GM20431 (cell line): ENCODE results near the gene CYBA.
"Not testable (repeated sequence)": the region's sequence is repeated elsewhere in the genome, so short reads cannot be mapped to it uniquely, and the experiment has no call there.

ENCODE experiments used
- in situ Hi-C: fragments of 300-500 bp; cut with MseI, MboI; formaldehyde crosslinking; loops from one replicate; pipeline ENCODE4 v1.15.0; 2020; ENCODE audit warnings: low sequenced_read_pairs; ENCODE audit not compliant: unreplicated experiment

The CYBA gene

DNA sequence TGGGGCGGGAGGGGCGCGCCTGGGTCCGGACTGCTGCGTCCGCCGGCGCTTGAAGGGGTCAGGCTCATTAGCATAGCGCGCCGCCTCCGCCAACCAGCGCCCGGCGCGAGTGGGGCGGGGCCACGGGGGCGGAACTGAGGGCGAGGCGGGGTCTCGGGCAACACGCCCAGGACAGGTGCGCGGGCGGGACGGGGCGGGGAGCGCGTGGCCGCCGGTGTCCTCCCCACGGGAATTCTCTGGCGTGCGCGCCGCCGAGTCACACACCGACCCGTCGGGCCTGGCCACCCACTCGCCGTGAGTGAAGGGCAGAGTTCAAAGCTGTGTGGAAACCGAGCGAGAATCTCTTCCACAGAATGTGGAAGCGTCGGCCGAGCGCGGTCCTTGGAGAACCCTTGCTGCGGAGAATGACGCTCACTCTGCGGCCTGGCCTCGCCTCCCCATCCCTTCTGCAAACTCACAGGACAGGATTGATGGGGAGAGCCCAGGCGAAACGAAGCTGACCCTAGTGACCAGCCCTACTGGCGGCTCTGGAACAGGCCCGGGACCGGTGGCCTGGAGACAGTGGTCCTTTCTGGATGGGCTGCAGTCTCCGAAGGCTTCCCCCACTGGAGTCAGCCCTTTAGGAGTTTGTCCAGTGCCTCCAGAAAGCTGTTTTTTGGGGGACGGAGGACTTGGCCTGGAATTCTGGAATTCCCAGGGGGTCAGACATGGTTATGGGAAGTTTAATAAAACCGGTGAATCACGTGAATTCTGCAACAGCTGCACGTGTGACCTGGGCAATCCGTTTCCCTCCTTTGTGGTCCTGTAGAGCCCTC lies 35.8 kb upstream of the CYBA start, which contains the start of gene SNAI3:
TSS of gene SNAI3 (minus strand) at position 69 of the 815 bp plus-strand sequence. CDS start 101 bp downstream, outside the sequence.
- in situ Hi-C loops = no loop called here

DNA sequence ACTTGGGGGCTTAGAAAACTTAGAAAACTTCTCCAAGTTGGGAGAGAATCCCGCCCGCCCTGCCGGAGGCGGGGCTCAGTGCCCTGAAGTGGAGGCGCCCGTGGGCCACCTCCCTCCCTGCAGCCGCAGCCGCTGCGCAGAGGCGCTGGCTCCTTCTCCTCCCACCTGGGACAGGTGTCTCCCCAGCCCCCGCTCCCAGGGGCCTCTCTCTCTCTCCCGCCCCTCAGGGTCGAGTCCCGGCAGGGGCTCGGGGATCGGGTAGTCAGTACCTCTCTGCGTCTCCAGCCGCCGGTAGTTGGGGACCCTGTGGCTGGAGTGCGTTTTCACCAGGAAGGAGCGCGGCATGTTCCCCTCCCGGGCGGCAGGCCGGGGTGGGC lies 35.2 kb upstream of the CYBA start:
- in situ Hi-C loops = no loop called here

DNA sequence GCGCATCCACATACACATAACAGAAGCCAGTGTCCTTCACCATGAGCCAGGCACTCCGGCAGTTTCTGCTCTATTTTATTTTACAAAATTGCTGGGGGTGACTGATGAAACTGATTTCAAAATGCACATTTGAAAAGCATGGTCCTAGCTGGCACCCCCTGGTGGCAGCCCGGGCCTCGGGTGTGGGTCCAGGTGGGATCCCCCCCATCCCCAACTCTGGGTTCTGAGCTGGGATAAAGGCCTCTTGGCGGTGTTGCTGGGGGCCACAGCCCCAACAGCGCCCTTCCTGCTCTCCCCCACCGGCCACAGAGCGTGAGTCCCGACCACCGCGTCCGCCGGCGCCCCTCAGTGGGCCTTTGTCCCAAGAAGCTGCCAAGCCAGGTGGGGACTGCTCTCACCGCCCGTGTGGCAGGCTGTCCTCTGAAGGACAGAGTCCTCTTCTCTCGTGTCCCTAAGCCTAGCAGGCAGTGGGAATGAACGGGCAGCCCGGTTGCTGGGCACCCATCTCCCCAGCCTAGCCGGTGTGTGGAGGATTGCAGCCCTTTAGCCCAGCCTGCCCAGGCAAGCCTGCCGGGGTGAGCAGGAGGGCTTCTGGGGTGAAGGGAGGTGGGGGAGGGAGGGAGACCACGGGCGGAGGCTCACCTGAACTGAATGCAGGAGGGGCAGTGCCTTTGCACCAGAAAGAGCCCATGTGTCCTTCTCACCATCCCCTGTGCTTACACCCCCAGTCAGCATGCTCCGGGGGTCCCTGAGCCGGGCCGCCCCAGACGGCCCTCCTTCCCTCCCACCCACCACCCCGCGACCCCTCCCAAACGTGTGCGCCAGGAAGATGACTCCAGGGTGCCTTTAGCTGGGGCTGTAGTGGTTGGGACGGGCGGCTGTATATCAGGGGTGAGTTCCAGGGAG lies 34.6 kb upstream of the CYBA start:
- in situ Hi-C loops = no loop called here

DNA sequence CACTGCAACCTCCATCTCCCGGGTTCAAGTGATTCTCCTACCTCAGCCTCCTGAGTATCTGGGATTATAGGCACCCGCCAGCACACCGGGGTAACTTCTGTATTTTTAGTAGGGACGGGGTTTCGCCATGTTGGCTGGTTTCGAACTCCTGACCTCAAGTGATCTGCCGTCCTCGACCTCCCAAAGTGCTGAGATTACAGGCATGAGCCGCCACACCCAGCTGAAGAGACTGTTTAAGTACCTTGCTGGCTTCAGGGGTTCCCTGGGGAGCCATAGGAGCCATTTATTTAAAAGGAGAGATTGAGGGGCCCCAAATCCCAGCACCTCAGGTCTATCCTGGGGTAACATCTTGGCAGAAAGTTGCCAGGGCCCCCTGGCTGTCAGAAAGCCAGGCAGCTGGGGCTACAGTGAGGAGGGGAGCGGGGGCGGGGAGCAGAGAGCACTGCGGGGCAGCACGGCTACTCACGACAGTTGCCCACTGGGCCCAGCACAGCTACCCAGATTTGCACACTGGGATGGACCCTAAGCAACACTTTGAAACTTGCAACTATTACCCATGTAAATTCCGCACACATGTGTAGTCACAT lies 33.8 kb upstream of the CYBA start:
- in situ Hi-C loops = no loop called here

DNA sequence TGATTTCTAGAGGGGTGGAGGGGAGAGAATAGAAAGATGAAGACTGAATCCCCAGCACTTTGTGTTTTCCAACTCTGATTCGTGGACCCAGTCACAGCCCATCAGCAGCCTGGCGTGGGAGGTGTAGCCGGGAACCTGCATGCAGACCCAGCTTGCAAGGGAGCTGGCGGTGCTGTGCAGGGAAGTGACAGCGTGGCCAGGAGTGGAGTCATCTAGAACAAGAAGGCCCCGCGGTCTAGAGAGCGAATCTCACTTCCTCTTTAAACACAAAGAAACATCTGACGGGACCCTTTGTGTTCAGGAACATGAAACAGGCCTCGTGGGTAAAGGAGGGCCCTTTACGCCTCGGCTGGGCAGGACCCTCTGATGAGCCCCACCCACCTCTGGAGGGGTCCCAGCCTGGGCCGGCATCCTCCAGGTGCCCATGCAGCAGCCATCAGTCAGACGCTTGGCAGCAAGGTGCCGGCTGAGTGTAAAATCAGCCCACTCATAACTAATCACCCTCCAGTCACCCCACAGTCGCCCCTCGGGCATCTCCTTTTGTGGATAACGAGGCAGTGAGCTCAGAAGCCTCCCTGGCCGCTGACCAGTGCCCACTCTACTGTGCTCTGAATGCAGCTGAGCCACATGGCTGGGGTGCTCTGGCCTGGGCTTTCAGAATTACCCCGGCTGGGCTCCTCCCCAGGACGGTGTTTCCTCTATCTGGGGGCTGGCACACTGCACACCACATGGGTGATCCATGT lies 31.0 kb upstream of the CYBA start:
- in situ Hi-C loops = no loop called here

DNA sequence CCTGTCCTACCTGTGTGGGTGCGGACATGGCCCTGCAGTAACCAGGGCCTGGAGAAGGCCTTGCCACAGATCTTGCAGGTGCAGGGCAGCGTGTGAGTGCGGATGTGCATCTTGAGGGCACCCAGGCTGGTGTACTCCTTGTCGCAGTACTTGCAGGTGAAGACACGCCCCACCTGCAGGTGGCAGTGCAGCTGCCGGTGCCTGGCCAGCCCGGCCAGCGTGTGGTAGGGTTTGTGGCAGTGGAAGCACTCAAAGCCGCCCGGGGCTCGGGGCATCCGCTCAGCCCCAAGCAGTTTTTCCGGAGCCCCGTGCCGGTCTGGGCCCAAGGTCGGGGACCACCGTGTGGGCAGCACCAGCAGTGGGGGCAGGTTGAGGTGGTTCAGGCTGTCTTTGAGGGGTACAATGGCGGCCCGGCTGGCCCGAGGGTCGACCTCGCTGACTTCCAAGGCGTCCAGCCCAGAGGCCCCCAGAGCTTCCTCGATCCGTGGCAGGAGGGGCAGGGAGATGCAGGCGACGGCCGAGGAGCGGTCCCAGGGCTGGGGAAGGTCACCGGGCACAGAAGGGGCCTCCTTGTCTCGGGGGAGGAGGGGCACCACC lies 30.3 kb upstream of the CYBA start:
- in situ Hi-C loops = no loop called here

DNA sequence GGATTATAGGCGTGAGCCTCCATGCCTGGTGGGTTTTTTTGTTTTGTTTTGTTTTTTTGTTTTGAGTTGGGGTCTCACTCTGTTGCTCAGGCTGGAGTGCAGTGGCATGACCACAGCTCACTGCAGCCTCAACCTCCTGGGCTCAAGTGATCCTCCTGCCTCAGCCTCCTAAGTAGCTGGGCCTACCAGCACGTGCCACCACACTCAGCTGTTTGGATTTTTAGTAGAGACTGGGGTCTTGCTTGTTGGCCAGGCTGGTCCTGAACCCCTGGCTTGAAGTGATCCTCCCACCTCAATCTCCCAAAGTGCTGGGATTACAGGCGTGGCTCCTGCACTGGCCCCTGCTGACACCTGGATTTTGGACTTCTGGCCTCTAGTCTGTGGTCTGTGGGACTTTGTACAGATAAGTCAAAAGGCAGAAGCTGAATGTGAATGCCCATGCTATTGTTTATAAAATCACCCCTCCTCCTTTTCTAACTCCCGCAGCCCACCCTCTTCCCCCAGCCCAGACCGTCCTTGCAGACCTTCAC lies 29.8 kb upstream of the CYBA start:
- in situ Hi-C loops = no loop called here

DNA sequence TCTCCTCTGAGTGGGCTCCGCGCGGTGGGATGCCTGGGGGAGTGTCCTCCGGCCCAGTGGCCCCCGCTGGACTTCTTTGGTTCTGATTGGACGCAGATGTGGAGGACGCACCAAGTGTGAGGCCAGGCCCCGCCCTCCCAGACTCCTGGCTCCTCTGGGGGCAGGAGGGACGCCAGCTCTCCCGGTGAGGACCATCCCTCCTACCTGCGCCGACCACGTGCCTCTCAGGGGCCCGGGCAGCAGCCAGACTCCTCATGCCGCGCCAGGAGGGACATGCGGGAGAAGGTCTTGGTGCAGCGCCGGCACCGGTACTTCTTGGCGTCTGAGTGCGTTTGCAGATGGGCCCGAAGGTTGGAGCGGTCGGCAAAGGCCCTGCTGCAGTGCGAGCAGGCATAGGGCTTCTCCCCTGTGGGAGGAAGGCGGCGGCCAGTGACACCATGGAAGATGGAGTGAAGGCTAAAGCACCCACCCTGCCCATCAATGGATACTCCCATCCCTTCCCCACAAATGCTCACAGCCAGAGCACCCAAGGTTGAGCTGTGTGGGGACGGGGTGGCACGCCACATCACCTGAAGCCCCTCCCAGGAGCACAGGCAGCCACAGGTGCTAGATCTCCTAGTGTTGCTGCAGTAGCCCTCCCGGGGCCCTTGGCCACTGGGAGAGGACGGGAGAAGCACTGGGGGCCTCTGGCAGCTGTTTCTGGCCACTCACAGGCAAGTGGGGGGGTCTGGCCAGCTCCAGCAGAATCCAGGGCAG lies 27.5 kb upstream of the CYBA start:
- in situ Hi-C loops = no loop called here

DNA sequence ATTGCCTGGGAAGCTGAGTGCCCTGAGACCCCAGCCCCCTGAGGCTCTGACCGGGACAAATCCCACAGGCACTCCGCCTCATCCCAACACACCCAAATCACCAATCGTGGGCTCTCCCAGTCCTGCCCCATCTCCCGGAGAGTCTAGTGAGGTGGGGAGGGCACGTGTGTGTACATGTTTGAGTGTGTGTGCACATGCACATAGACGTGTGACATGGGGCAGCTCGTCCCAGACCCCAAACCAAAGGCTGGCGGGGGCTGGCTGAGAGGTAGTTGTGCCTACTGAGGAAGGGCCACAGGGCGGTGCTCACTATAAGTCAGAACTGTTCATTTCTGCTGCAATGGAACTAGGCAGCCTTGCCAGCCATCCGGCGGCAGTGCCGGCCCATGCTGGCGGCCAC lies 26.9 kb upstream of the CYBA start:
- in situ Hi-C loops = no loop called here

DNA sequence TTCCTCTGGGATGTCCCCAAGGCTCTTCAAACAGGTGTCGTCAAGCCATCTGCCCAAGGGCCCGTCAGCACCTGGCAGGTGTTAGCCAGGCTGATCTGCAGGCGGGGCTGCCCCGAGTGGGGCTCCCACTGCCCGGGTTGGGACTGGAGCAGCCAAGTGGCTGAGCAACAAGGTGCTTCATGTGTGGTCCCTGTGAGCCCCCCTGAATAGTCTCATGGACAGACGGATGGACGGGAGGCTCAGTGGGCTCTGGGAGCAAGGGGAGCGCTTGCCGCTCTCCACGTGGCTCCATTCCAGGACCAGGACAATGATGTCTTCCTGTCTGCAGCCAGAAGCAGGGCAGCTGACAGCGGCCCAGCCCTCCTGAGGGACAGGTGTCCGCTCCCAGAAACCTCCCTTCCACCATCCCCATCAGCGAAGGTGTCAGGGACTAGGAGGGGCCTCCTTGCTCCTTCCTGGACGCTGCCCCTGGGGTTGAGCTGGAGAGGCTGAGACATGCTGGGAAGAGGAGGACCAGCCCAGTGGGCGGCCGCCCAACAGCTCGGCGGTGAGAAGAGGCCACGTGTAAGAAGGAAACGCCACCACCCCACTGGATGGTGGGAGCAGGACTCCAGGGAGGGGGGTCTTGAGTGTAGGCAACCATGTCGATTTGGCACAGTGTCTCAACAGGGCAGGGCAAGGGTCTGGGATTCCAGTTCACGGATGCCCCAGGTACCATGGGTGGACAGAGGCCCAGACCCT lies 25.8 kb upstream of the CYBA start:
- in situ Hi-C loops = no loop called here

DNA sequence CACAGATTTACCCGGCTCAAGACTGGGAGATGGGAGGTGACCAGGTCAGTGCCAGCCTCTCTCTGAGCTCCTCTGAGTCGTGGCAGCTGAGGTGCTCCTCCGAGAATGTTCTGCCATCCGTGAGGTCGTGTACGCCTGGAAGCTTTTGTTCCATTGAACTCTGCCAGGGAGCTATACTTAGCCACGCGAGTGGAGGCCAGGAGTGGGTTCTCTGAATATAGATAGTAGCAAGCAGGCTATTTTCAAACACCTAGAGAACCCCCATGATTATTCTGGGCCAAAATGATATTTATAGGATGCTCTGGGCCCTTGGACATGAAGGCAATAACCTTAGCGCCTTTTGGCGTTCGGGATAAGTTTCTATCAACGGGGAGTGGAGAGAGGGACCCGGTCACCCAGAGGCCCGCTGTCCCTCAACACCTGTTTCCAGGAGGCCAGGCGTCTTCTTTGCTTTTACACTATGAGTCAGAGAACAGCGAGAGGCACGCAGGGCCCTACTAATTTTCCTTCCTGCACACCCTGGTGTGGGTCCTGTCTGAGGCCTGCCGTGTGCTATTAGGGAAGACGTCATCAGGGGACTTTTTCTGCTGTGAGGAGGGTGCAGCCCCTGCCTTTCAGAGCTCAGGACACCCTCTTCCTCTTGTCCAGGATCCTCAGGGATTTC lies 23.0 kb upstream of the CYBA start:
- in situ Hi-C loops = no loop called here

DNA sequence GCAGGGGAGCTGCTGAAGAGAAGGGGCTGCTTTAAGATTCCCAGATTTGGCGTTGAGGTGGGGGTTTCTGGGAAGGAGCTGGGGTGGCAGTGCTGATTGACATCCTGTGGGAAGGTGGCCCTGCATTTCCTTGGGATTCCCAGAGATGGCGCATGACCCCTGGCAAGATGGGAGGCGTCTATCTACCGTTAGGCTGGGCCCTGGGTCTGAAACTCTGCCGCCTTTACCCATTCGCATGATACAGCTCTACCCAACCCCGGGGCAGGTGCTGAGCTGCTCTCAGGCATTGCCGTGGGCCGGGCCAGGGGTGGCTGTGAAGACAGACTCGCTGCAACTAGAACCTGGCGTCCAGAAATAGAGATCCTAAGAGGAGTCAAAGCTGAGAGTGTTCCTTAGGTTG lies 21.9 kb upstream of the CYBA start:
- in situ Hi-C loops = no loop called here

DNA sequence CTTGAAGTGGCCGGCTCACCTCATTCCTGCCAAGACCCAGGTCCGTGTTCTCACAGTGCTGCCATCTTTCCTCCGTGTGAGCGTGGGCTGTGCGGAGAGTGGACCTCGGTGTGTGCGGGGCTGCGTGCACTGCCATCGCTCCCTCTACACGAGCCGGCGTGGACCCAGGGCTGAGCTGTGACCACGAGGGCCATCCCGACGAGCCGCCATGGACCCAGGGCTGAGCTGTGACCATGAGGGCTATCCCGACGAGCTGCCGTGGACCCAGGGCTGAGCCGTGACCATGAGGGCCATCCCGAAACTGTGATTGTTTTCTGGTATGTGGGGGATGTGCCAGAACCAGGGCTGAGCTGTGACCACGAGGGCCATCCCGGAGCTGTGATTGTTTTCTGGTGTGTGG lies 21.0 kb upstream of the CYBA start:
- in situ Hi-C loops = no loop called here

DNA sequence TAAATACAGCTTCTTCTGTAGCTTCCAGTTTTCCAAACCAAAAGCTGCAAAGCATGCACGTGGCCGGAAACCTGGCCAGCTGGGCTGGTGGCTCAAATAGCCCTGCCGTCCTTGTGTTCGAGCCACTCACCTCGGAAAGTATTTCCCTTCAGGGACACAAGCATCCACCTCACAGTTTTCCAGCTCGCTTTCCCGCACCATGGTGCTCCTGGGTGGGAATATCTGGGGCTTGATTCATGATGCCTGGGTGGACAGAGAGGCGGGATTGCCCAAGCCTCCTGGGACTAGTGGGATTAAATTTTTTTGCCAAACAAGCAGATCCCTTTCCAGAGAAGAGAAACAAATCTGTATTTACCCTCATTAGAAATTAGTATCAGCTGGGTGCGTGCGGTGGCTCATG lies 19.1 kb upstream of the CYBA start:
- in situ Hi-C loops = no loop called here

DNA sequence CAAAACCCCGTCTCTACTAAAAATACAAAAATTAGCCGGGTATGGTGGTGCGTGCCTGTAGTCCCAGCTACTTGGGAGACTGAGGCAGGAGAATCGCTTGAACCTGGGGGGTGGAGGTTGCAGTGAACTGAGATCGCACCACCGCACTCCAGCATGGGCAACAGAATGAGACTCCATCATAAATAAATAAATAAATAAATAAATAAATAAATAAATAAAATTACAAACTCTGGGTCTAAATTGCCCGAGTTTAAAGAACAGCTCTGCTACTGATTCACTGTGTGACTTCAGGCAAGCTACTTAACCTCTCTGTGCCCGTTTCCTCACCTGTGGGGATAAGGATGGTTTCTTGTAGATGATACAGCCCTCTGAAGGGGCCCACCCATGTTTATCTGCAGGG lies 18.6 kb upstream of the CYBA start:
- in situ Hi-C loops = not testable (repeated sequence)

DNA sequence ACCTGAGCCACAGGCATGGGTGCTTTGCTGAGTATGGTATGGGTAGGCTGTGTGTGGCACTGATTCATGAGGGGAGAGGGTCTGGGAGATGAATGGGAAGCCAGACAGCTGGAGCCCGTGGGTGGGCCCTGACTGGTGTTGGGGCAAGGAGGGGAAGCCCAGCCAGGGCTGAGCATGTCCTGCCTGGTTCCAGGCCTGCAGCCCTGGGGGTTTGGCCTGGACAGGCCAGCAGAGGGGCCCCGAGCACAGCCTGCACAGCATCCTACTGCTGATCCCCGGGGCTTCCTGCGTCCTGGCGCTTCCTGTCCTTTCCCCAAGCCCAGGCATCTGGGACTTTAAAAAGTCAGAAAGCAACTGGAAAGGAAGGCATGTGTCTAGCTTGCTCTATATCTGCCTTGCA lies 16.6 kb upstream of the CYBA start:
- in situ Hi-C loops = no loop called here

DNA sequence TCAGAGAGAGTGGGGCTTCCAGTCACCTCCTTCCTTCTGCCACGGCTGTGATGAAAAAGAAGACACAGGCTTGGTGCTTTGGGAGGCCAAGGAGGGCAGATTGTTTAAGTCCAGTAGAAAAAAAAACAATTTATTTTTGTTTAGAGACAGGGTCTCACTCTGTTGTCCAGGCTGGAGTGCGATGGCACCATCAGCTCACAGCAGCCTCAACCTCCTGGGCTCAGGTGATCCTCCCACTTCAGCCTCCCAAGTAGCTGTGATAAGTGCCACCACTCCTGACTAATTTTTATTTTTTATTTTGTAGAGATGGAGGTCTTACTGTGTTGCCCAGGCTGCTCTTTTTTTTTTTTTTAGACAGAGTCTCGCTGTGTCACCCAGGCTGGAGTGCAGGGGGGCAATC lies 14.7 kb upstream of the CYBA start:
- in situ Hi-C loops = no loop called here

DNA sequence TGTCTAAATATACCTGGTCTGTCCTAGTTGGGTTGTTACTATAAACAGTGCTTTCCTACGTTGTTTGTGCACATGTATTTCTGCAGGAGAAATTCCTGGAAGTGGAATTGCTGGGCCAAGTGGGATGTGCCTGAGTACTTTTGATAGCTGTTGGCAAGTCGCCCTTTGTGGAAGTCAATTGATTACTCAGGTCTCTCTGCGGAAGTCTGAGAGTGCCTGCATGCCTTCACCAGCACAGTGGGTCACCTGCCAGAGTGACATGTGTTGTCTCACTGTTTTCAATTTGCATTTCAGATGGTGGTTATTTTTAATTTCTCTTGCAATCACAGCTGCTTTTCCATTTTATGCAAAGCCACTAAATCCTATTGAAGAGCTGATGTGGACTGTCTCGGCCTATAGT lies 14.3 kb upstream of the CYBA start:
- in situ Hi-C loops = no loop called here
